Superior temporal gyrus (tissue), 1 donor: Measurements from ENCODE around the gene AK1.

ENCODE experiments used
- DNase-seq: peaks from one replicate; pipeline ENCODE4 v3.0.0-alpha.2; 2016; ENCODE audit errors: extremely low spot score

The AK1 gene, protein sequence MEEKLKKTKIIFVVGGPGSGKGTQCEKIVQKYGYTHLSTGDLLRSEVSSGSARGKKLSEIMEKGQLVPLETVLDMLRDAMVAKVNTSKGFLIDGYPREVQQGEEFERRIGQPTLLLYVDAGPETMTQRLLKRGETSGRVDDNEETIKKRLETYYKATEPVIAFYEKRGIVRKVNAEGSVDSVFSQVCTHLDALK

DNA sequence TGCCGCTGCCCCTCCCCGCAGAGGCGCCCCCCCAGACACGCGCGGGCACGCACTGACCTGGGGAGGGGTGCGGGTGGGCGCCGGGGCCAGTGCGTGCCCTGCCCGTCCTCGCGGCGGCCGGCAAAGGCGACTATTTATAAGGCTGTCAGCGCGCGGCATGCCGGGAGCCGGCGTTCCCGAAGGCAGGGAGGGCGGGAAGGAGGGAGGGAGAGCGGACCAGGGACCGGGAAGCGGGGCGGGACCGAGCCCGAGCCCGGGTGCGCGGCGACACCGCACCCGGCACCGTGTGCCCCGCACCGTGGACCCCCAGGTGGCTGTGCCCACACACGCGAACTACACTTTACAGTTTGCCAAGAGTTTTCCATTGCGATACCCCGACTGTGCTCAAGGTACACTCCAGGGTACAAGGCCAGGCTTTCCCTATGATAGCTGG is at the start of gene AK1:
TSS of gene AK1 (minus strand) at position 110 of the 433 bp plus-strand sequence. CDS start 3,058 bp downstream, outside the sequence.
- peak; percentile 87 for DNase-seq

DNA sequence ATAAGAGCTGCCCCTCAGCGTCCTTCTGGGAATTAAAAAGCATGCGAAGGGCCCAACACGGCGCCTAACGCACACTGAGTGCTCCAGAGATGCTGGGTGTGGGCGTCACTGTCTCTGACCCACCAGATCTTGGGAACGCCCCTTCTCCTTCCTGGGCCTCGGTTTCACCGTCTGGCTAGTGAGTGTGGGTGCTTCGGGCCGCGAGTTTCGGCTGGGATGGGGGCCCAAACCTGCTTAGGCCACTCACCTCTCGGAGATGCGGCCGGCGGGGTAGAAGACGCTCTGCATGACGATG is 49.4 kb upstream of the AK1 start:
- no peak for DNase-seq

DNA sequence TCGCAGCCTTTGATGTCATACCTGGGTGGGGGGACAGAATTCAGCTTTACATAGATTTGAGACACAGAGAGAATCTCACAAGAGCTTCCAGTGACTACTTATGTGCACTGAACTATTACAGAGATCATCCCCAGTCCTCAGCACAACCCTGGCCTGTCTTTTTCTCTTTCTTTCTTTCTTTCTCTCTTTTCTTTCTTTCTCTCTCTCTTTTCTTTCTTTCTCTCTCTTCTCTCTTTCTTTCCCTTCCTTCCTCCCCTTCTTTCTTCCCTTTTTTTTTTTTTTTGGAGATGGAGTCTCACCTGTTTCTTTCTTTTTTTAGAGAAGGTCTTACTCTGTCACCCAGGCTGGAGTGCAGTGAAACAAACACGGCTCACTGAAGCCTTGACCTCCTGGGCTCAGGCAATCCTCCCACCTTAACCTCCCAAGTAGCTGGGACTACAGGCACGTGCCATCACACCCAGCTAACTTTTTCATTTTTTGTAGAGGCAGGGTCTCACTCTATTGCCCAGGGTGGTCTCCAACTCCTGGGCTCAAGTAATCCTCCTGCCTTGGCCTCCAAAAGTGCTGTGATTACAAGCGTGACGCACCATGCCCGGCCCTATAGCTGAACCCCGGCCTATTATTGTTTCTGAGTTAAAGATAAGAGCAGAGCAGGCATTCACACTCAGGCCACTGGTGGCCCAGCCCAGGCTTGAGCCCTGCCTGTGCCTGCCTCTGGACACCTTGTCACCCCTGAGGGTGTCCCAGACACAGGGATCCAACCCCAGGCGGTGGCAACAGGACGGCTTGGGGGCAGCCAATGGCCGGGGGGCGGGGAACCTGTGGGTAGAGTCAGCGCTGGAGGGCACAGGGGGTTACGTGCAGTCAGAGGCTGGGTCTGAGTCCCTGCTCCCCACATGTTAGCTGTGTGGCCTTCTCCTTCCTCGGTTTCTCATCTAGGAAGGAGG is 48.8 kb upstream of the AK1 start:
- DNase-seq: no peak

DNA sequence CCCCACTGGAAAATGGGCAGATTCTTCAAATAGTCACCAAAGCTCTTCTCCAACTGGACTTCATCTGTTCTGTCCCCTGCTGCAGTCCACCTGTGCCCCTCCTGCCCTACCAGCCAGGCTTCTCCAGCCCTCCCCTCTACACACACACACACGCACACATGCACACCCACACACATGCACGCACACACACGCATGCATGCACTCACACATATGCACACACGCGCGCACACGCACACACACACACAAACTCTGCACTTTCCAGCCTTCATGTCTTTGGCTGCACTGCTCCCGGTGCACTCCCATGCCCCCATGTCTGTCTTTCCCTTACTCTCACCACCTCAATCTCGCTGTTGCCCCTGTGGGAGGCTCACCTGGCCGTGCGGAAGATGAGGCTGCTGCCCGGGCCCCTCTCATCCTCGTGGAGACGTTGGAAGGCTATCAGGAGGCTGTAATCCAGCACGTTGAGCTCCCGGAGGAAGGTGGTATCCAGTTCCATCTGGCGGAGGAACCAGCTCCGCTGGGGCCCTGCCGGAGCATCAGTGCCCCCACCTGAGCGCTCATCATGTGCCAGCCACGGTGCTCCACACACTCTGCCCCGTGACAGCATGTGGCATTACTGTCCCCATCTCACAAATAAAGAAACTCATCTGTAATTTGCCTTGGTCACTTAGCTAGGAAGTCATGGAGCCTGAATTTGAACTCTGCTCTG is 47.4 kb upstream of the AK1 start:
- DNase-seq: no peak

DNA sequence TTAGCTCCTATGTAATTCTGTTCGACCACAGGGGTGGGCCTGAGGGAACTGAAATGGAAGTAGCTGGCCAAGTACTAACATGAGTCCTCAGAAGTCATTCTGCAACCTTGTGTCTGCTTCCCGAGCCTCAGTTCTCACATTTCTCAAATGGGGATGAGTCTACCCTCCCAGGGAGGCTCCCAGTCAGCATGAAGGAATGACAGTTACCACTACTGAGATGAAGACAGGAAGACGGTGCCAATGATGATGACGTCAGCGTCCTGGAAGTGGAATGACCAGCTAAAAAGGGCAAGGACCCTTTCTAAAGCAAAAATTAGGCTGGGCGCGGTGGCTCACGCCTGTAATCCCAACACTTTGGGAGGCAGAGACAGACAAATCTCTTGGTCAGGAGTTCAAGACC is 46.3 kb upstream of the AK1 start:
- no peak for DNase-seq

DNA sequence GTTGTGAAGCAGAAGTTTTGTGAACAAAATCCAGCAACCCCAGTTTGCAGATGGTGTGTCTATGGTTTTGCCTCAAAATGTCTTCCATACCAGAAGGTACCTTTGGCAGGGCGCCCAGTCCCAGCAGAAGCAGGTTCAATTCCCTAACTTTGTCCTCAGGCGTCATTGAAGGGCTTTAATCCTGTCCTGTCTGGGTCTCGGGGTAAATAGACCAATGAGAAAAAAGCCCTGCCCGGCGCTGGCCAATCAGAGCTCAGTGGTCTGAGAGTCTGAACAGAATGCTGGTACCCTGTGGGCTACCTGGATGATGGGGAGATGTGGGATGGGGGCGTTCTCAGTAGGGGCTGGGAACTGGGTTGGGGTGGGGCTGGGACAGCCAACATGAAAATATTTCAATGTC is 45.6 kb upstream of the AK1 start:
- DNase-seq: no peak

DNA sequence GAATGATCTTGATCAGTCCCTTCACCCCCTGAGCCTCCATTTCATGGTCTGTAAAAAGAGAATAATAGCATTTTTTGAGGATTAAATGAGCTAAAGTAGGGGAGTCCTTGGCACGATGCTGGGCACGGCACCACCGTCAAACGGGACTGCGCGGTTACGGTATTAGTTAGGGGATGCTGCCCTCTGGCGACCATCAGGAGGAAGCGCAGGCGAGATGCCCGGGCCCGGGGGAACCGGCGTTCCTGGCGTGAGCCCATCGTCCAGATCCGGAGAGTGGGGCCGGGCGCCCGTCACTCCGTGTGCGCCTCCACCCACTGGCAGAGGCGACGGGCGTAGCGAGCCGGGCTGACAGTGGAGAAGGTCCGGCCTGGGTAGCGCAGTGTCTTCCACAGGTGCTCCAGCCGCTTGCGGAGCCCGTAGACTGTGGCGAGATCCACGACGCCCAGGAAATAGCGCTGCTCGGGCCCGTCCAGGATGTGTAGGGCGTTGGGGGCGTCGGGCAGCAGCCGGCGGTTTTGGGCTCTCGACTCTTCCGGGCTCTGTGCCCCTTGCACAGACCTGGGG is 44.2 kb upstream of the AK1 start:
- DNase-seq: peak; percentile 79

DNA sequence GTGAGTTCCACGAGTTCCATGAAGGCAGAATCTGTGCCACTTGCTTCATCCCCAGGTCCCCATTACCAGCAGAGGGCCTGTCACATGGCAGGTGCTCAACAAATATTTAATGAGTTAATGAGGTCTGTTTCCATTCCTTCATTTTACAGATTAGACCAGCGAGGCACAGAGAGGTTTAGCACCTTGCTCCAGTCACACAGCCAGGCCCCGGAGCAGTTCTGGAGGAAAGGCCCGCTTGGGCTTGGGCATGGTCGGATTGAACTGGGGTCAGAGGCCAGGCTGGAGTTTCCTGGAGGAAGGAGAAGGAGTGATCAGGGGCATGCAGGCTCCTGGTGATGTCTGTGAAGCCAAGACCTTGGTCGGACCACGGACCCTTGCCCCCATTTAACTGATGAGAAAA is 43.3 kb upstream of the AK1 start:
- DNase-seq: no peak

DNA sequence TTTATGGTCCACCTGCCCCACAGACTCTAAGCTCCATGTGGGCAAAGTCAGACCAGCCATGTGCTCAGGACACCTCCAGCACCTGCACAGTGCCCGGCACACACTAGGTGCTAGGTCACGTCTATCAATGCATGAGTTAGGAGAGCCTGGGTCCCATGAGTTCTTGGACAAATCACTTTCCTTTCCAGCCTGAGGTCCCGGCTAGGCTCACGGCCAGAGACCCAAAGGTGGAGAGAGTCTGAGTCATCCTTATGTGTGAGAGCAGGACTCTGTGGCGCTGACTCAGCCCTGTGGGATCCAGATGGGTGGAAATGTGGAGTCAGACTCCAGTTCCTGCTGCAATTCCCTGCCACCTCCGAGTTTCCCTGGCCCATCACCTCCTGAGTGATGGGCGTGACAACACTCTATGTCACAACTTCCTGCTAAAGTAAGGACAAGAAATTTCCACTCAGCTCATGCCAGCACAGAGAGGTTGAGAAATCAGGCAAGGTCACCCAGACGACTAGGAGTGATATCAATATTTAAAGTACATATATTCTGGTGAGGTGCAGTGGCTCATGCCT is 41.9 kb upstream of the AK1 start:
- no peak for DNase-seq

DNA sequence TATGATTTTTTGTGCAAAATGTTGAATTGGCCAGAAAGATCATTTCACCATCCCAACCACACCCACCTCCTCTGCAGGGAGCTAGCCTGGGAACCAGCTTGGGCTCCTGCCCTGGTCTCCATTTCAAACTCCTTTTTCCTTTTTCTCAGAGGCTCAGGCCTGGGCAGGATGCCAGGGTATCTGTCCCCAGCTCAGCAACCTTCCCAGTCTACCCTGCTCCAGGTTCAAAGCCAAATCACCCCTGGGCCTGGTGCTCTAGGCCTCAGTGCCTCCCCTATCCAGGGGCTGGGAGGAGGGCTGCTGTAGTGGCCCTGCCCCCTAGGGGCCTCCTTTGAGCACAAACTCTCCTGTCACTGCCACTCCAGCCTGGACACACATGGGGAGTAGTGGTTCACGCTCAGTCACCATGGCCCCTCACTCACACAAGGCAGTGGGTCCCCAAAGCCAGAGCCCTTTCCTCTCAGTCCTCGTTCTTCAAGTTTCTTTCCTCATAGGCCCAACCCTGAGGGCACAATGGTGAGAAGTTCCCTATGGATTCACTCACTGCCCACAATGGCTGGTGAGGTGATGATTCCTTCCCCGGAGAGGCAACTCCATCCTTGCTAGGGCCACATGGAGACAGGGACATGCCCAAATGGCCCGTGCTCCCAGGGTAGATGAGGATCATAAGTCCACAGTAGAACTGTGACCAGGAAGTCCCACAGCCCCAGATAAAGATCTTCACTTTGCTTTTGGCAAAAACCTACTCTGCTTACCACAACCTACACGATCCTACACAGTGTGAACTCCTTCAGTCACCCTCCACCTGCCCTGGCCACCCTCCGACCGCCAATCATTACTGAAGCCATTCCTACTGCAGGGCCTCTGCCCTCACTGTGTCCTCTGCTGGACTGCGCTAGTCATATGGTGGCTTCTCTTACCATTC is 41.0 kb upstream of the AK1 start:
- DNase-seq: no peak

DNA sequence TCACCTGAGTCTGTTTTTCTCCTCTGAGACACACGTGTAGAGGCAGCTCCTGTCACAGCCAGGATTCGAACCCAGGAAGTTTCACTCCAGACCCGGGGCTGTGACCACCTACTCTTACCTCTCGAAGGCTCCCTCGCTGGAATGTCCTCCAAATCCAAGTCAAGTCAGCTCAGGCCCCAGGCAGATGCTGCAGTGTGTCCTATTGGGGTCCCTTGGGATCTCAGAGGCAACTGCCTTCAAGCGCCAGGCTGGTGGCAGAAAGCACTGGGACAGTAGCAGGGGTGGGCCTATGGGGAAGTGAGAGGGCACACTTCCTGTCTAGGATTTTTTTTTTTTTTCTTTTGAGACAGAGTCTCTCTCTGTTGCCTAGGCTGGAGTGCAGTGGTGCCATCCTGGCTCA is 40.1 kb upstream of the AK1 start:
- no peak for DNase-seq

DNA sequence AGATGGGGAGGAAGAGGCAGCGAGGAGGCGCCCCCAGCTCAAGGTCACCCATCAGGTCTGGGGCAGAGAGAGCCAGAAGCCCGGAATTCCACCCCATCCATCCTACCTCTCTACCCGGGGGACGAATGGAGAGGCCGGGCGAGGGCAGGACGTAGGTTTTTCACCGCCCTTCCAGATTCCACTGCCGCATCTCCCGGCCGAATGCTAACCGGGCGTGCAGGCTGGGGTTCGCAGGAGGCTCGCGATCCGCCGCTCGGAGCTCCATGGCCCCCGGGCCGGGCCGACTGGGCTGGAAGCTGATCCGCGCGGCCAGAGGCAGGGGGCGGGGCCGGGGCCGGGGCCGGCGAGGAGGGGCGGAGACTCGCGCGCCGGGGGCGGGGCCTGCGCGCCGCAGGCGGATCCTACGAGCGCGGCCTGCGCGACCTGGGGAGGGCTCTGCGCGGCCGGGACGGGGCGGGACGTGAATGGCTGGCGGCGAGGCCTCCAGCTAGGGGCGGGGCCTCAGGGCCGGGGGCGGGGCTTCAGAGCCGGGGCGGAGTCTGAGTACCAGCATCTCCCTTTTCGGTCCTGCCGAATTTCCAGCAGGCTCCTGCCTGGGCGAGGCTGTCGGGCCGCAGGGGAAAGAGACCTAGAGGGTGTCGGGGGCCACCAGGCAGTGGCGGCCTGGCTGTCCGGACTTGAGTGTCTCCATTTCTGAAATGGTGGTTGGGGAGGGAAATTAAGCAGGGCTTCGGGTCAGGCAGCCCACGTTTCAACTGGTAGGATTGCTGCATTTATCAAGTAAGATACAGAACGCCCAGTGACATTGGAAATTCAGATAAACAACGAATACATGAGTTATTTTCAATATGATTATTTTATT is 39.5 kb upstream of the AK1 start, which contains the start of gene ST6GALNAC4:
TSS of gene ST6GALNAC4 (minus strand) at position 322 of the 862 bp plus-strand sequence. CDS start 622 bp downstream, outside the sequence.
- peak; percentile 86 for DNase-seq

DNA sequence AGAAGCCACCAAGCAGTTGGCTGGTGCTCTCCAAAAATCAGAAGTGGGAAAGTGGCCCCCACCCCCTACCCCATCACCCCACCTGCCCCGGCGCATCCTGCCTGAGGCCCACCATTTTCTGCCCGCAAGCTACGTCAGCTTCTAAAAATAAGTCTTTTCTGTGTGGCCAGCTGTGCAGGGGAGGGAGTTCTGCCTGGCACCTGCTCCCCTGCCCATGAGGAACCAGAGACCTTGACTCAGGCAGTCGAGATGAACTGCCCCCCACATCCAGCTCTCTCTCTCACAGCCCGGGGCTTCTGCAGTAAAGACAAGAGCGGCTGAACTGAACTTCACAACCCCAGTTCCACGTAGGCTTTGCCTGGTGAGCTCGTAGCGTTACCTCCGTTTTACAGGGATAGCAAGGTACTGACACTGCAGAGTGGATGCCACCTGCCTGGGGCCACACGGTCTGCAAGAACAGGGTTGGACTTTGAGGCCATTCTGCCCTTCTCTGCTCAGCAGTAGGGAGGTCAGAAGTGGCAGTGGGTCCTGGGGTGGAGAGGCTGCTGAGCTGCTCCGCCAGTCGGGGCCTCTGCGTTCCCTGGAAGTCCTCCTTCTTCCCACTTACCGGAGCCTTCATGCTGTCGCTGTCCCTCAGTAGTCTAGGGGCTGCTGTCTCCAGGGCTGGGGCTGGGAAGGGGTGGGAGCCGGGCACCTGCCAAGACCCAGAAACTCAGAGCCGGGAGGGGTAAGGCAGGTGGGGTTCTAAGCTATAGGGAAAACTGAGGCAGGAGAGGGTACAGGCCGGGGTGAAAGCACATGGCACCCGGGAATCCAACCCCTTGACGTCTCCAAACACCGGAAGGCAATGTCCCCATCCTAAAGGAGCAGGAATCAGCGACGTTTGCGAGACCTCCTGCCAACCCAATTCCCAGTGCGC is 38.6 kb upstream of the AK1 start:
- DNase-seq: no peak

DNA sequence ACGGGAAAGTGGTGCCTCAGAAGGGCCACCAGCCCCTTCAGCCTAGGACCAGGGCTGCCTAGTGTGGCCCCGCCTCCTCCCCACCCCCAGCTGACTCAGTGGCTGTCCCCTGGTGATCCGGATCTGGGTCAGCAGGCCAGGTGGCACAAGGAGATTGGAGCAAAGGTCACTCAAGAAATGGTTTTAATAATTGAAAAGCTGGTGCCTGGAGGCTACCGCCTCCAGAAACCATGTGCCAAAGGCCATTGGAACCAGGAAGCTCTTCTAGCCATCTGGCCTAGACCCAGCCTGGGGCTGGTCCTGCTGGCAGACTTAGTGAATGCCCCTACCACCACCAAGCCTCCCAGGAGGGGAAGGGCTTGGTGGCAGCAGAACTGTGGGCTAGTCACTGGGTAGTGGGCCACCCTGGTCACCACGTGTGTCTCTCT is 37.9 kb upstream of the AK1 start:
- no peak for DNase-seq

DNA sequence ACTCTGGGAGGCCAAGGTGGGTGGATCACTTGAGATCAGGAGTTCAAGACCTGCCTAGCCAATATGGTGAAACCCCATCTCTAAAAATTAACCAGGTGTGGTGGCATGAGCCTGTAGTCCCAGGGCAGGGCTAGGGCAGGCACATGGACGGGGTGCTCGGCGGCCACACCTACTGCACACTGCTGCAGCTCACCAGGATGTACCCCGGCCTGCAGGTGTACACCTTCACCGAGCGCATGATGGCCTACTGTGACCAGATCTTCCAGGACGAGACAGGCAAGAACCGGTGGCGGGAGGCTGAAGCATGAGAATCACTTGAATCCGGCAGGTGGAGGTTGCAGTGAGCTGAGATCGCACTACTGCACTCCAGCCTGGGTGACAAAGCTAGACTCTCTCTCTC is 36.2 kb upstream of the AK1 start:
- DNase-seq: no peak

DNA sequence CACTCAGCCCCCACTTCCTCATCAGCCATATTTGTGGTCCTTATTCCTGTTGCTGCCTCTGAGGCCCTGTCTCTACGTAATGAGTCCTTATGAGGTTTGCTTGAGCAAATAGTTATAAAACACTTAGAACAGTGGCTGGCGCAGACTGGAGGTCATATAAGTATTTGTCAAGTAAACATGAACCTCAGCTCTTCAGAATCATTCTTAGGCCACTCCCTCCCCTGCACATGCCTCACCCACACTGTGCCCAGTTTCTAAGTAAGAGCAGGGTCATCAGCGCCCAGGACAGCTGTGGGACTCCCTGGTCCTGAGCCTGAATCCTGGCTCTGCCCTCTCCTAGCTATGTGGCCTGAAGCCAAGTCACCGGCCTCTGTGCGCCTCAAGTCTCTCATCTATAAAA is 35.4 kb upstream of the AK1 start:
- DNase-seq: no peak

DNA sequence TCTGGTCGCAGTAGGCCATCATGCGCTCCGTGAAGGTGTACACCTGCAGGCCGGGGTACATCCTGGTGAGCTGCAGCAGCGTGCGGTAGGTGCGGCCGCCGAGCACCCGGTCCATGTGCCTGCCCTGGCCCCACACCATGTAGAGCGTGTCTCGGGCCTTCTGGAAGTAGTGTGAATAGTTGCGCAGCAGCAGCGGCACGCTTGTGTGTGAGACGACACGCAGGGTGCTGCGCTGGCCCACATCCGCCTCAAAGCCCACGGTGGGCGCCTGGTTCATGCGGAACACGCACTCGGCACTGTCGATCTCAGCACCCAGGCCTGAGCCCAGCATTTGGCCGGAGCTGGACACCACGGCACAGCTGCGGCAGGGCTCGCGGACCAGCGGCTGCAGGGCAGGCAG is 34.8 kb upstream of the AK1 start:
- no peak for DNase-seq

DNA sequence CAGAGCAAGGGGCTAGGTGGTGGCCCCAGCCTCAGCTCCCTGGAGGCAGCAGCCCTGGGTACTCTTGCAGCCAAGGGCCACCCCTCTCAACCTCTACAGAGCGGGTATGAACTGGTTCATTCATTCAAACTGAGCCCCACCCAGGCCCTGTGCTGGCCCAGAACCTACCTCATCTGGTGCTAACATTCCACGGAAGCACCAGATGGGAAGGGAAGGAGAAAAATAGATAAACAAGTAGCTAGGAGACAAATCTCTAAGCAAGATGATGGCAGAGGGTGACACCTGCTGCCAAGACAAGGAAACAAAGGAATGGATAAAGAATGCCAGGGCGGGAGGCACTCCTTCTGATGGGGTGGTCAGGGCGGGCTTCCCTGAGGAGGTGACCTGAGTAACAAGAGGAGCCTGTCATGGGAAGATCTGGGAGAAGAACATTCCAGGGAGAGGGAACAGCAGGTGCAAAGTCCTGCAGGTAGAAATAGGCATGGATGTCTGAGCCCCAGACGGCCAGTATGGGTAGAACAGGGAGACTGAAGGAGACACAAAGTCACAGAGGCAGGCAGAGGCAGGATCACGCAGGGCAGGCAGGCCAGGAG is 33.2 kb upstream of the AK1 start:
- peak; percentile 33 for DNase-seq
